KOPT-K1 (cell line): ENCODE data around the gene S100A2.

ENCODE experiments used
- H3K27ac ChIP-seq: fragments of 200-600 bp; sonication (generic); 2 replicates; pipeline ENCODE4 v1.5.1; 2016; ENCODE audit warnings: antibody characterized with exemption, mild to moderate bottlenecking, low read depth, low read length; ENCODE audit not compliant: poor library complexity, severe bottlenecking
- H3K36me3 ChIP-seq: fragments of 200-600 bp; sonication (generic); 2 replicates; pipeline ENCODE4 v1.5.1; 2017; ENCODE audit warnings: antibody characterized with exemption, mild to moderate bottlenecking, low read length, moderate library complexity; ENCODE audit not compliant: insufficient read depth
- H3K9me3 ChIP-seq: fragments of 200-600 bp; sonication (generic); 2 replicates; pipeline ENCODE4 v1.5.1; 2017; ENCODE audit warnings: antibody characterized with exemption, low read length, mild to moderate bottlenecking; ENCODE audit not compliant: insufficient read depth, poor library complexity, severe bottlenecking

The S100A2 gene

DNA sequence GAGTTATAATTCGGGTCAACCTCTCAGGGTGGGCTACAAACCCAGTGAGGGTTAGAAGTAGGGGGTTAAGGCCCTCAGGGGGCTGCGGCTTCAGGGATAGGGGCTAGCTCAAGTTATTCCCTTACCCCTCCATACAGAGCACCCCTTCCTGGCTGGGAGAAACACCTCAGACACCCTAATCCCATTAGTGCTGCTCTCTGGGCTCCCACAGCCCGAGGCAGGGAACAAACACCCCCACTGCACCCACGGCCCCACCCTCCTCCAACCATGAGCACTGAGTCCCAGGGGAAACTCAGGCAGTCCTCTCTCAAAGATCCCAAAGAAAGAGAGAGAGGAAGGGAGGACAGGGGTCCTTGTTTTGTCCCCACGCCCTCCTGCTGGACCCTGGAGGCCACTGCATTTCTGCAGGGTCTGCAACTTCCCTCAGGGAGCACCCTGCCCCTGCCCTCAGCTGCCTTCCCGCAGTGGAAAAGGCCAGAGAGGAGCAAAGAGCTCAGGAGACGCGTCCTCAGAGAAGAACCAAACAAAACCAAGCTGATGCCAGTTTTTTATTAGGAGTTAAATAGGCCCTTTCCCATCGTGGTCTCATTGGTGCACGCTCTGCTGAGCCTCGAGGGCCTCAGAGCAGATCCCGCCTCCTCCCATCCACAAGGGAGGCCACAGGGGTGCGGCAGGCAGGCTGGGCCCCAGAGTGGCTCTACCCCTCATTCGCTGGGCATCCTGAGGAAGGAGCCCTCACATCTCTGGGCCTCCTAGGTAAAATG is 18.7 kb downstream of the S100A2 start:
- no peaks in the 10 kb centered on the region for H3K36me3 ChIP-seq
- H3K9me3 ChIP-seq: no peaks in the 10 kb centered on the region
- H3K27ac ChIP-seq: no peak overlapping the region

DNA sequence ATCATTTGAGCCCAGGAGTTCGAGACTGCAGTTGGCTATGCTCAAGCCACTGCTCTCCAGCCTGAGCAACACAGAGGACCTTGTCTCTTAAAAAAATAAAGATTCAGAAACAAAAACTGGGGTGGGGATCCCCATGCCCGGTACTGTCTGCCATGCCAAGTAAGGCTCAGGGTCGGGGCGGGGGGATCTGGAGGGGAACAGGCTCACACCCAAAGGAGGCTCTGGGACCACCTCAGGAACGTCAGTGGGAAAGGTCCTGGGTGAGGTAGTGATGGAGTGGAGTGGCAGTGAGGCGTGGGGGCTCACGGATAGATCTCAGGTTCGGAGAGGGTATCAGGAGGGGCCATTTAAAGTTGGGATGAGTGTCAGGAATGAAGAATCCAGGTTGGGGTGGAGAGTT is 19.3 kb downstream of the S100A2 start:
- no peaks in the 10 kb centered on the region for H3K9me3 ChIP-seq
- H3K36me3 ChIP-seq: no peaks in the 10 kb centered on the region
- peak overlapping the region; percentile 71 for H3K27ac ChIP-seq

DNA sequence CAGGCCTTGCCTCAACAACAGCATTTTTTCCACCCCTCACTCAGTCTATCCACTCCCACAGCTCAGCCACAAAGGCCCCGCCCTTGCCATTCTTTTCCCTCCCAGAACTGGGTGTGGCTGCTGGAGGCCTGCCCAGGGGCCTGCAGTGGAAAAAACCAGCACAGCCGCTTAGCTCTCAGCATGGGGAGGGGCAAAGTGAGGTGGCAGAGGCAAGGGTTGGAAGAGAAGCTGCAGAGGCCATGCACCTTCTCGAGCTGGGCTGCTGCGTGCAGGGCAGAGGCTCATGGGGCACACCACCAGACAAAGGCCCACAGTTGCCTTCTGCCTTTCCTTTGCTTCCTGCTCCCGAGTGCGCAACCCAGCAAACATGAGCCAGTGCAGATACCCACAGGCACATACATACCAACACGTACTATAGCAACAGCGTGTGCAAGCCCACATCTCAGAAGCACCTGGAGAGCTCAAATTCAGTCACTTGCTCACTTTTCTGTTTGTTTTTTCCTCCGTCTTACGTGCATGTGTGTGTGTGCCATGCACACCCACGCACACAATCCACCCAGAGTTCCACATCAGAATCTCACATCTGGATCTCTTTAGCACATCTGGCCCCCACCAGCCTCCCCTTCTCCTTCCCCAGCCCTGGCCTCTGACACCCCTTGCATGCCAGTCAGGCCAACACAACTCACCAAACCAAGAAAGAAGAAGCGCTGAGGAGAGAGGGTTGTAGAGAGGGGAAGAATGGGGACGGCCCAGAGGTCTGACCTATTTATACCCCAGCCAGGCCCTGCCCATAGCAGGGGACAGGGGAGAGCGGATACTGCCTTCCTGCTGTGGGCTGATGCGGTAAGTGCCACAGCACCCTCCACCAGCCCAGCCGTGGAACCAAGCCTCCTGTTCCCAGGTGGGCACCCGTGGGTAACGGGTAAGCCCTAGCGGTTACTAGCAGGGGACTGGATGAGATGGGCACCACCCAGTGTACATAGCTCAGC is 20.3 kb downstream of the S100A2 start, which contains the start of gene S100A4:
S100A4 (minus strand) TSS at position 740 of the 989 bp plus-strand sequence. CDS start 1,012 bp downstream, outside the sequence.
- no peaks in the 10 kb centered on the region for H3K36me3 ChIP-seq
- no peaks in the 10 kb centered on the region for H3K9me3 ChIP-seq
- H3K27ac ChIP-seq: peak within 1 kb of the TSS; percentile 71

DNA sequence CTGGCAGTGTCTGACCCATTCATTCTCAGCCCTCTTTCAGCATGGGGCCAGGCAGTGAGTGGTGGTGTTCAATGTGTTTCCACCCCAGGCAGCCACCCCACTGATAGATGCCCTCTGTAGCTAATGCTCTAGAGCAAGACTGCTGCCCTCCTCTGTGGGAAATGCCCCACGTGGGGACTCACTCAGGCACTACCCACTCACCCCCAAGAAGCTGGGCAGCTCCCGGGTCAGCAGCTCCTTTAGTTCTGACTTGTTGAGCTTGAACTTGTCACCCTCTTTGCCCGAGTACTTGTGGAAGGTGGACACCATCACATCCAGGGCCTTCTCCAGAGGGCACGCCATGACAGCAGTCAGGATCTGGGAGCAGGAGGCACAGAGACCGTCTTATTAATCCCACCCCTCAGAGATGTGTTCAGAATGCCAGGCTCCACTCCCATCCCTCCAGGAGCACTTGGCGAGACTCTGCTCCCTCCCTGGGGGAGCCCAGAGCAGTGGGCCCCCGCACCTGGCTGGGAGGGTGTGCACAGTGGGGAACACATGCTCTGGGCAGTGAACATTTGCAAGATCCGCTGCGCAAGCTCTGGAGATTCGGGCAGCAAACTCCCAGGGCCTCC is 21.1 kb downstream of the S100A2 start:
- Histone ChIP-seq H3K27ac (peak overlapping the region; percentile 71), H3K9me3 (no peaks in the 10 kb centered on the region), H3K36me3 (no peaks in the 10 kb centered on the region)

DNA sequence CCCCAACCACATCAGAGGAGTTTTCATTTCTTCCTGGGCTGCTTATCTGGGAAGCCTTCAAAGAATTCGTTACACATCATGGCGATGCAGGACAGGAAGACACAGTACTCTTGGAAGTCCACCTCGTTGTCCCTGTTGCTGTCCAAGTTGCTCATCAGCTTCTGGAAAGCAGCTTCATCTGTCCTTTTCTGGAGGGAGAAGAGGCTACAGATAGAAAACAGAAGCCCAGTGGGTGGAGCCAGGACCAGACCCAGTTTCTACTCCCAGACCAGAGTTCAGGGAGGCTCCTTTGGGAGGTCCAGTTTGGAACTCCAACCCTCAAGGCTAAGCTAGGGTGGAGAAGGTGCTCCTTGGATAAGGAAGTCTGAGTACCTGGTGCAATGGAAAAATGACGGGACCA is 21.9 kb downstream of the S100A2 start:
- Histone ChIP-seq H3K36me3 (no peaks in the 10 kb centered on the region), H3K9me3 (no peaks in the 10 kb centered on the region), H3K27ac (no peak overlapping the region)

DNA sequence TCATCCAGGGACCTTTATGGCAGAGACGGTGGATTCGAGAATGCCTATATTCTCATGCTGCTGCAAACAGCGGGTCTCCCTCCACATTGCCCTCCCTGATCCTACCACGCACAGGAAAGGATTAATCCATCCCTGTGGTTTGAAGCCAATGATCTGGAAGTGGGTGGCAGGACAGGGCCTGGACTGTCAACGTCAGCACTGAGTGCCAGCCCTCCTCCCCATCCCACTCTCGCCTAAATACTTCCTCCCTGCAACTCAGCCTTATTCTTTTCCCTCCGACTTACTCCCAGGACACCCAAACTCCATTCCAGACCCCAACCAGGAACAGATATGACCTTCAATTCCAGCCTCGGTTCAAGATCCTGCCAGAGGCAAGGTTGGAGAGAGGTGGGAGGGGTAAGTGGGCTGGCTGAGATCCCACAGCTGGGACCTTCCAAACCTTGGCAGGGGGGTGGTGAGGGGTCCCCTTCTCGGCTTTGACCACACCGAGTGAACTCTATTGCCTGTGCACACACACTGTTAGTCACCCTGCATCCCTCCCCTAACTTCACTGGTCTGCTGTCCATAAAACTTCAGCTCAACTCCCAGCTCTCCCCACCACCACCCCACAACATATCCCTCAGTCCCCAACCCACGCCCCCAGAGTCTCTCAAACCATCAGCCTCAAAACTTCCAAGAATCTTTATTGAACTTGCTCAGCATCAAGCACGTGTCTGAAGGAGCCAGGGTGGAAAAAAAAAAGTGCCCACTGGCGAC is 22.5 kb downstream of the S100A2 start:
- H3K27ac ChIP-seq: no peak overlapping the region
- no peaks in the 10 kb centered on the region for H3K9me3 ChIP-seq
- H3K36me3 ChIP-seq: no peaks in the 10 kb centered on the region

DNA sequence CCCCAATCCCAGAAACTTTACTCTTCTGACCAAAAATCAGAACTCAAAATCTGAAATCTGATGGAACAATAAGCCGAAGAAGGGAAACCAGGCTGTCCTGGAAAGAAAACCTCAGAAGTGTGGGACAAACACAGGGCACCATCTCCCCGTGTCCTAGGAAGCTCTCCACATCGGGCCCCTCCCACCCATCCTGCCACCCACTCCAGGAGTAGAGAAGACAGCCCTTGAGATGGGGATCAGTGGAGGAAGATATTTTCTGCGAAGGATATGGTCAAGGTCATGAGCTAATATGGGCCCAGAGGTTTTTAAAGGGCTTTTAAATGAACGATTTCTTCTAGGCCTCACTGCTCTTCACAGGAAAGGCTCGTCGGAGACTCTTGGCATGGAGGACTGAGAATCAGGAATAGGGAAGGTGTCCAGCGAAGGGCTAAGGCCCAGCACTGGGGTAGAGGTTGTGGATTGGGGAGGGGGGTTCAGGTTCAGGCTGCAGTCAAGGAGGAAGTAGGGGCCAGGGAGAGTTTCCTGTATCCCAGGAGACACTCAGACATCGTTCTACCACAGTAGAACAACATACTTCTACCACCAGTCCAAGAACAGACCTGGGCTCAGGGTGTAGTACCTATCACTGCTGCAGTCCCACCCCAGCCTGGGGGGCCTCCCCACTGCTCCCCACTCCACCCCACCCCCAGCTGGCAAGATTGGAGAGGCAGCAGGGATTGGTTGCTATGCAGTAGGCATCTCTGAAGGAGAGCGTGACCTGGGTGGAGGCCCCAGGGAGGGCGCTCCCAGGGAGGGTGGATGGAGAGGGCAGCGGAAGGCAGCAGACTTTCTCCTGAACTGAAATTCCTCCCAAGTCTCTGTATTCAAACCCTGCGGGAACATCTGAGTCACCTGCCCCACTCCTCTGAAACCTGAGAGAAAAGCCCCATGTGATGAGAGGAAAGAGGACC is 23.7 kb downstream of the S100A2 start:
- Histone ChIP-seq H3K9me3 (no peaks in the 10 kb centered on the region), H3K36me3 (no peaks in the 10 kb centered on the region), H3K27ac (no peak overlapping the region)

DNA sequence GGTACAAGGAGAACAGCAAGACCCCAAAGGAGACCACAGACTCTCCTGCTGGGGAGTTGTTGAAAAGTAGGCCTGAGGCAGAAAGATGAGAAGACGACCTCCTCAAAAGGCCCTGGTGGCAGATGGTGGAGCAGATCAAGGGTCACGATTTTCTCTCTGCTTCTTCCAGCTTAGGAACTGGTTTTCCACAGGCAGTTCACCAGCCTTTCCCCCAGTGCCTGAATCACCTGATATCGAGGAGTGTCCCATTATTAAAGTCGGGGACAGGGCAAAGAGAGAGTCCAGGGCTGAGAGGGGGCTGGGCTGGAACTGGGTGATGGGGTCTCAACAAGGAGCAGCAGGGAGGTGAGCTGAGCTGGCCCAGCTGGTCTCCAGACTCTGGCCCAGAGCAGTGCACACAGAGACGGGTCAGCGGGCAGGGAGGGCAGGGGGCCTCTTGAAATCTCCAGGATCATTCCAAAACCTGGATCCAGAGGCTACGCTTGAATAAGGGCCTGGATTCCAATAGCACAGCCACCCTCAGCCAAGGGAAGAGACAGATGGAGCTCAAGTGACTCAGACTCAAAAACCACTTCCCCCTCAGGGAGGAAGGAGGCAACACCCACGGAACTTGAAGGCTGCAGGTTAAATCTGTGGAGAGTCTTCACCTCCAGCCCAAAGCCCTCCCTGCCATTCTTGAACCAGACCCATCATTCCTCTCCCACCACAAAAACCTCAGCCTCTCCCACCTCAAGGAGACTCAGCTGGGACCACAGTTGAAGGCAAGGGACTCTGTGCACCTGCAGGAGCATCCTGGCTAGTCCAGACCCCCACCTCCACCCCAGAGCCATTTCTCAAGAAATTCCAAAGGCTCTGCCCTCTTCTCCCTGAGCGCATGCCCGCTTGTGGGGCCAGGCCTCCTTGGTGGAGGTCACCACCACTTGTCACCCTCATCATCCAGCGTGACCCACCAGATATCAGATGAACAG is 25.0 kb downstream of the S100A2 start, which contains the start of gene S100A5:
S100A5 (minus strand) TSS at position 541 of the 968 bp plus-strand sequence. CDS start 743 bp downstream, outside the sequence.
- no peaks in the 10 kb centered on the region for H3K9me3 ChIP-seq
- H3K36me3 ChIP-seq: no peaks in the 10 kb centered on the region
- peak within 1 kb of the TSS; percentile 43 for H3K27ac ChIP-seq

DNA sequence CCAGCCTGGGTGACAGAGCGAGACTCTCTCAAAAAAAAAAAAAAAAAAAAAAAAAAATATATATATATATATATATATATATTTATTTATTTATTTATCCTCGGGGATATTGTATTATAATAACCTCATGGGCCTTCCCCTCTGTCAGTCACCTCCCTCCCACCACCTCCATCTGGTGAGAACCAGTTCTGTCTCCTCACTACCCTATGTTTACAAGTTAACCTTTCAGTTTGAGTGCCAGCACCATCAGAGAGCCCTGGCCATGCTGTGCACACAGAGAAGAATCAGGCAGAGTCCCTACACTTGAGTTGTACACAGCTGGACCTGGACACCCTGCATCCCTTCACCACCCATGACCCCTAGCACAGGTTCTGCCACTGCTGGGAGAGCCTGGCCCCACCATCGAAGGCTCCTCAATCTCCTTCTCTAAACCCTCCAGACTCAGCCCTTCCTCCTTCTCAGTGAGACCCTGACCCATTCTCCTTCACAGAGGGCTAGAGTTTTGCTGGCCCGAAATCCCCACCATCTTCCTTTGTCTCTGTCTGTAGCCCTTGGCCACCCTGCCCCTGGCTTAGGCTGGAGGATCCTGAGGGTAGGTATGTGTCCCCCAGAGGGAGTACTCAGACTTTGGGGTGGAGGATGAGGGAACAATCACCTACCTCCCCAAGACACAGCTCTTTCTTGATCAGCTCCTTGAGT is 26.1 kb downstream of the S100A2 start:
- Histone ChIP-seq H3K27ac (no peak overlapping the region), H3K36me3 (no peaks in the 10 kb centered on the region), H3K9me3 (no peaks in the 10 kb centered on the region)

DNA sequence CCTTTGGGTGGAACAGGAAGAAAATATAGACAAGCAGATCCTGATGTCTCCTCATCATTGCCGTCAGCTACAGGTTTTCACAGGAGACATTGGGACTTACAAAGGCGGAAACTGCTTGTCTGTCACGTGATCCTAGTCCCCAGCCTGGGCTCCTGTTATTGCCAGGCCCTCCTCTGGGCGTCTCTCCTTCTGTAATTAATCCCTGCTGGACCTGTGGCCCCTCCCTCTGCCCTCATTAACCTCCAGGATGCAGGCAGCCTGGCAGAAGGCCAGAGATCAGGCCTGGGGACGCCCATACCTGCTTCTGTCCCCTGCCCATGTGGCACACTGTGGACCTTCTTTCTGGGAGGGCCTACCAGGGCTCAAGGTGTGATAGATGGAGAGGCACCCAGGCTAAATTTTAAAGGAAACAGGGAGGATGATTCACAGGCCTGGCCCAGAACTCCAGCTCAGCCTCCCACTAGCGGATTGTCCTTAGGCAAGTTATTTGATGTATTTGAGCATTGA is 27.3 kb downstream of the S100A2 start:
- Histone ChIP-seq H3K36me3 (no peaks in the 10 kb centered on the region), H3K9me3 (no peaks in the 10 kb centered on the region), H3K27ac (no peak overlapping the region)

DNA sequence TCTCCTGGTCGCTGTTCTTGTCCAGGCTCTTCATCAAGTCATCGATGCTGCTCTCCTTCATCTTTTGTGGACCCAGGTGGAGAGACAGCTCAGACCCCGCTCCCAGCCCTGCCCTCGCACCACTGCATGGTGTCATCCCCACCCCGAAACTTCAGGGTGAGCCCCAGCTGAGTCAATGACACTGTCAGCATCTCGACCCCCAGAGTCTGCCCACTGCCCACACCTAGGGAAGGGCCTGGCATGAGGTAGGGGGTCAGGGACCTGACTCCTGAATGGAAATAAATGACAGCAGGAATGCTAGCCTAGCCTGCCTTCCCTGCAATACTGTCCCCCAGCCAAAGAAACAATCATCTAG is 28.3 kb downstream of the S100A2 start:
- Histone ChIP-seq H3K27ac (no peak overlapping the region), H3K36me3 (no peaks in the 10 kb centered on the region), H3K9me3 (no peaks in the 10 kb centered on the region)

DNA sequence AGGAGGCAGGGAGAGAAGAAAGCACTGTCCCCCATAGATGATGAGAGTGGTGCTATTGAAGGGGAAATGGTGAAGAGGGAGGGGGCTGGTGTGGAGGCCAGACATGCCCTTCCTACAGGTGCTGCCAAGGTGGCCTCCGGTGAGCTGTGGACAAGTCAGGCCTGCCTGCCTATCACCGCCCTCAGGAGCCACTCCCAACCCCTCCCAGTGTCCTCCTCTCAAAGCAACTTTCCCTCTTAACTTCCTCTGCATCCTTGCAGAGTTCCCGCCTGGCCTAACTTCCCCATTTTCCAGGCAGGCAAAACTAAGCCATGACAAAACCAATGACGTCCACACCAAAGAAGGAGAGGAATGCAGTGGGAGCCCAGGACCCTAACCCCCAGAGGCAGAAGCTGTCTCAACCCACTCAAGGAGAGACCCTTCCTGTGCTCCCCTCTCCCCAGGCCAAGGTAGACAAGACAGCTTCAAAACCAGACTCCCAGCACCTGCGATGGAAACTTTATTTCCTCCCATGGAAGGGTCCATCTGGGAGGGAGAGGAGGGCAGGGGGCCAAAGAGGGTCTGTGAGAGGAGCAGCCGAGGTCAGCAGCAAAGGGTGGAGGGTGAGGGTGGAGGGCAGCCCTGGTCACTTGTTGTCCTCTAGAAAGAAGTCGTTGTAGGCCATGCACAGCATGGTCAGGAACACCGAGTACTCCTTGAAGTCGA is 28.8 kb downstream of the S100A2 start:
- Histone ChIP-seq H3K36me3 (no peaks in the 10 kb centered on the region), H3K27ac (no peak overlapping the region), H3K9me3 (no peaks in the 10 kb centered on the region)
